Measurements from ENCODE around the gene KLHL13. TPM values are rescaled to one million over a fixed set of nuclear protein-coding genes. Genes with fewer than 3 reads are reported as not detected.

KLHL13 gene
- total RNA-seq, 1 experiment from 2014 or later, result 0.82 TPM

GRCh38 chrX:117969782-117970181 lies 146.8 kb downstream of the KLHL13 start:
- BruUV-seq (replicated peaks), result no TSS peak
- intact Hi-C loops (cut with micrococcal nuclease; ENCODE audit: unreplicated experiment) (no loop called here), in situ Hi-C loops (cut with HindIII; ENCODE audit: low pct_unique_long_range_greater_than_20kb, low sequenced_read_pairs) (no loop called here)
- Histone ChIP-seq H3K9me3 (ENCODE audit: control insufficient read depth, insufficient read depth, low read depth, low read length) (no peaks in the 10 kb centered on the region), H3K4me3 (ENCODE audit: low read depth in 2 of 2, low read length in 2 of 2) (no peak overlapping the region), H3K4me1 (ENCODE audit: control insufficient read depth, insufficient read depth, low read length) (no peaks in the 10 kb centered on the region), H3K36me3 (ENCODE audit: control insufficient read depth, insufficient read depth, low read length) (no peaks in the 10 kb centered on the region), H3K27me3 (ENCODE audit: control insufficient read depth, insufficient read depth, low read length) (no peaks in the 10 kb centered on the region), H3K27ac (ENCODE audit: low read length) (no peak overlapping the region)
- no peak for TF ChIP-seq SIN3A (IDR thresholded peaks at IDR 0.05; ENCODE audit: borderline replicate concordance, insufficient read depth, low read depth, low read length)
- no peak for TF ChIP-seq CTCF (IDR thresholded peaks at IDR 0.05)
- no peak for TF ChIP-seq REST (IDR thresholded peaks at IDR 0.05; ENCODE audit: insufficient read depth in 1 of 2, low read depth in 2 of 2, low read length in 1 of 2)
- CTCF ChIA-PET, result no interaction called here
- DNase-seq (ENCODE audit: low read depth, low spot score), result no peak
- POLR2A ChIA-PET, result no interaction called here
- no peak for ATAC-seq

GRCh38 chrX:117969328-117969727 lies 147.3 kb downstream of the KLHL13 start:
- H3K27ac ChIP-seq (ENCODE audit: low read length), result no peak overlapping the region
- H3K4me3 ChIP-seq (ENCODE audit: low read depth in 2 of 2, low read length in 2 of 2), result no peak overlapping the region
- ChIA-PET POLR2A (no interaction called here), CTCF (no interaction called here)
- H3K9me3 ChIP-seq (ENCODE audit: control insufficient read depth, insufficient read depth, low read depth, low read length), result no peaks in the 10 kb centered on the region
- in situ Hi-C loops (cut with HindIII; ENCODE audit: low pct_unique_long_range_greater_than_20kb, low sequenced_read_pairs), result no loop called here
- H3K36me3 ChIP-seq (ENCODE audit: control insufficient read depth, insufficient read depth, low read length), result no peaks in the 10 kb centered on the region
- no TSS peak for BruUV-seq (replicated peaks)
- no peak for DNase-seq (ENCODE audit: low read depth, low spot score)
- no peaks in the 10 kb centered on the region for H3K4me1 ChIP-seq (ENCODE audit: control insufficient read depth, insufficient read depth, low read length)
- no peak for ATAC-seq
- intact Hi-C loops (cut with micrococcal nuclease; ENCODE audit: unreplicated experiment), result no loop called here
- H3K27me3 ChIP-seq (ENCODE audit: control insufficient read depth, insufficient read depth, low read length), result no peaks in the 10 kb centered on the region
- TF ChIP-seq REST (IDR thresholded peaks at IDR 0.05; ENCODE audit: insufficient read depth in 1 of 2, low read depth in 2 of 2, low read length in 1 of 2) (no peak), SIN3A (IDR thresholded peaks at IDR 0.05; ENCODE audit: borderline replicate concordance, insufficient read depth, low read depth, low read length) (no peak), POLR2AphosphoS5 (IDR thresholded peaks at IDR 0.05; ENCODE audit: low read depth, low read length) (no peak), CTCF (IDR thresholded peaks at IDR 0.05) (no peak), TCF7L2 (IDR thresholded peaks at IDR 0.05; ENCODE audit: low read depth, low read length) (no peak)
